HEK293 (cell line): Measurements from ENCODE around the gene CFAP97.
A peak's percentile ranks its signal among the peaks of the same experiment; 100 is the strongest.

ENCODE experiments used
- CTCF ChIA-PET: fragments of 350-600 bp; formaldehyde crosslinking; extraction: SDS; loops from one replicate; lab custom pipeline; 2021; ENCODE audit warnings: antibody characterized with exemption; lab: Yijun Ruan, JAX
- POLR2A ChIA-PET: fragments of 300-600 bp; formaldehyde crosslinking; extraction: SDS; loops from one replicate; lab custom pipeline; 2020; ENCODE audit warnings: antibody characterized with exemption, inconsistent platforms; lab: Yijun Ruan, JAX
- H3K27ac ChIP-seq: fragments of 200-500 bp; sonication (Bioruptor generic); 2 replicates; pipeline ENCODE4 v1.5.1; 2014; ENCODE audit warnings: low read depth, low read length, control low read depth, inconsistent platforms; ENCODE audit errors: extremely low read depth
- H3K36me3 ChIP-seq, 2 experiments: fragments of 200-500 bp in 1 of 2; sonication (Bioruptor generic) in 1 of 2; 1 replicate in 1 of 2; 2 replicates in 1 of 2; pipeline ENCODE4 v1.5.1; 2014 to 2017; ENCODE audit warnings: inconsistent platforms in 2 of 2, low read length in 2 of 2; ENCODE audit not compliant: control insufficient read depth in 2 of 2, insufficient read depth in 1 of 2
- H3K4me1 ChIP-seq: fragments of 200-500 bp; sonication (Bioruptor generic); 2 replicates; pipeline ENCODE4 v1.5.1; 2014; ENCODE audit warnings: mild to moderate bottlenecking, low read length, inconsistent platforms; ENCODE audit not compliant: control insufficient read depth, insufficient read depth
- H3K4me3 ChIP-seq: 2 replicates; pipeline ENCODE4 v1.5.1; 2011; ENCODE audit warnings: low read depth, mild to moderate bottlenecking, control low read depth, low read length, moderate library complexity
- H3K9me3 ChIP-seq: fragments of 200-500 bp; sonication (Bioruptor generic); 2 replicates; pipeline ENCODE4 v1.5.1; 2014; ENCODE audit warnings: low read depth, low read length, inconsistent platforms; ENCODE audit not compliant: control insufficient read depth, insufficient read depth
- BCL11A ChIP-seq: fragments of 450-650 bp; formaldehyde crosslinking; IDR thresholded peaks from 2 replicates; pipeline ENCODE4 v1.5.1; 2016; ENCODE audit warnings: low read depth, missing biosample characterization, missing genetic modification characterization
- HOXD13 ChIP-seq: sonication (generic); formaldehyde crosslinking; IDR thresholded peaks from 2 replicates; pipeline ENCODE4 v1.8.0; 2022; ENCODE audit warnings: missing genetic modification reagents, borderline replicate concordance
- MZF1 ChIP-seq: fragments of 450-650 bp; formaldehyde crosslinking; IDR thresholded peaks from 2 replicates; pipeline ENCODE4 v1.5.1; 2017; ENCODE audit warnings: missing biosample characterization, missing genetic modification characterization, borderline replicate concordance
- SP2 ChIP-seq: fragments of 450-650 bp; formaldehyde crosslinking; IDR thresholded peaks from 2 replicates; pipeline ENCODE4 v1.5.1; 2016; ENCODE audit warnings: missing biosample characterization, missing genetic modification characterization
- WT1 ChIP-seq: fragments of 450-650 bp; formaldehyde crosslinking; IDR thresholded peaks from 2 replicates; pipeline ENCODE4 v1.5.1; 2016; ENCODE audit warnings: missing biosample characterization, missing genetic modification characterization
- YY1 ChIP-seq: fragments of 450-650 bp; formaldehyde crosslinking; IDR thresholded peaks from 2 replicates; pipeline ENCODE4 v1.5.1; 2018; ENCODE audit warnings: missing biosample characterization, missing genetic modification characterization
- YY2 ChIP-seq: fragments of 450-650 bp; formaldehyde crosslinking; IDR thresholded peaks from 2 replicates; pipeline ENCODE4 v1.5.1; 2016; ENCODE audit warnings: missing biosample characterization, missing genetic modification characterization
- ZBTB48 ChIP-seq: fragments of 450-650 bp; formaldehyde crosslinking; IDR thresholded peaks from 2 replicates; pipeline ENCODE4 v1.5.1; 2016; ENCODE audit warnings: missing biosample characterization, missing genetic modification characterization
- ZBTB7A ChIP-seq: fragments of 450-650 bp; formaldehyde crosslinking; IDR thresholded peaks from 2 replicates; pipeline ENCODE4 v1.5.1; 2016; ENCODE audit warnings: low read depth, missing biosample characterization, missing genetic modification characterization
- ZBTB8A ChIP-seq: fragments of 450-650 bp; formaldehyde crosslinking; IDR thresholded peaks from 2 replicates; pipeline ENCODE4 v1.5.1; 2016; ENCODE audit warnings: missing biosample characterization, missing genetic modification characterization
- ZEB2 ChIP-seq: fragments of 450-650 bp; formaldehyde crosslinking; IDR thresholded peaks from 2 replicates; pipeline ENCODE4 v1.5.1; 2016; ENCODE audit warnings: missing biosample characterization, missing genetic modification characterization
- ZFP69B ChIP-seq: fragments of 450-650 bp; formaldehyde crosslinking; IDR thresholded peaks from 2 replicates; pipeline ENCODE4 v1.5.1; 2016; ENCODE audit warnings: missing biosample characterization, missing genetic modification characterization
- ZNF132 ChIP-seq: fragments of 450-650 bp; formaldehyde crosslinking; IDR thresholded peaks from 2 replicates; pipeline ENCODE4 v1.5.1; 2017; ENCODE audit warnings: missing biosample characterization, missing genetic modification characterization, borderline replicate concordance
- ZNF202 ChIP-seq: fragments of 450-650 bp; formaldehyde crosslinking; IDR thresholded peaks from 2 replicates; pipeline ENCODE4 v1.5.1; 2016; ENCODE audit warnings: missing biosample characterization, missing genetic modification characterization, borderline replicate concordance
- ZNF311 ChIP-seq: fragments of 450-650 bp; formaldehyde crosslinking; IDR thresholded peaks from 2 replicates; pipeline ENCODE4 v1.5.1; 2017; ENCODE audit warnings: missing biosample characterization, missing genetic modification characterization, borderline replicate concordance
- ZNF335 ChIP-seq: fragments of 450-650 bp; formaldehyde crosslinking; conservative IDR thresholded peaks from 2 replicates; pipeline ENCODE4 v1.5.1; 2016; ENCODE audit warnings: missing biosample characterization, missing genetic modification characterization
- ZNF37A ChIP-seq: fragments of 450-650 bp; IDR thresholded peaks from 2 replicates; pipeline ENCODE4 v1.5.1; 2018; ENCODE audit warnings: missing biosample characterization, missing genetic modification characterization
- ZNF423 ChIP-seq: fragments of 450-650 bp; formaldehyde crosslinking; IDR thresholded peaks from 2 replicates; pipeline ENCODE4 v1.5.1; 2016; ENCODE audit warnings: missing biosample characterization, missing genetic modification characterization
- ZNF560 ChIP-seq: fragments of 450-650 bp; formaldehyde crosslinking; IDR thresholded peaks from 2 replicates; pipeline ENCODE4 v1.5.1; 2017; ENCODE audit warnings: missing biosample characterization, missing genetic modification characterization, borderline replicate concordance
- ZNF600 ChIP-seq: fragments of 450-650 bp; formaldehyde crosslinking; IDR thresholded peaks from 2 replicates; pipeline ENCODE4 v1.5.1; 2016; ENCODE audit warnings: missing biosample characterization, missing genetic modification characterization
- ZNF623 ChIP-seq: fragments of 450-650 bp; formaldehyde crosslinking; IDR thresholded peaks from 2 replicates; pipeline ENCODE4 v1.5.1; 2016; ENCODE audit warnings: missing biosample characterization, missing genetic modification characterization
- ZNF624 ChIP-seq: fragments of 450-650 bp; formaldehyde crosslinking; IDR thresholded peaks from 2 replicates; pipeline ENCODE4 v1.5.1; 2017; ENCODE audit warnings: missing biosample characterization, missing genetic modification characterization
- ZNF664 ChIP-seq: fragments of 450-650 bp; formaldehyde crosslinking; IDR thresholded peaks from 2 replicates; pipeline ENCODE4 v1.5.1; 2016; ENCODE audit warnings: missing biosample characterization, missing genetic modification characterization
- ZNF670 ChIP-seq: fragments of 450-650 bp; formaldehyde crosslinking; IDR thresholded peaks from 2 replicates; pipeline ENCODE4 v1.5.1; 2016; ENCODE audit warnings: missing biosample characterization, missing genetic modification characterization, low read depth
- ZNF785 ChIP-seq: fragments of 450-650 bp; formaldehyde crosslinking; IDR thresholded peaks from 2 replicates; pipeline ENCODE4 v1.5.1; 2016; ENCODE audit warnings: missing biosample characterization, missing genetic modification characterization
- ZSCAN23 ChIP-seq: fragments of 450-650 bp; formaldehyde crosslinking; IDR thresholded peaks from 2 replicates; pipeline ENCODE4 v1.5.1; 2016; ENCODE audit warnings: missing biosample characterization, missing genetic modification characterization
- TF ChIP-seq, protein P1 (sequence below): fragments of 450-650 bp; formaldehyde crosslinking; IDR thresholded peaks from 2 replicates; pipeline ENCODE4 v1.5.1; 2016; ENCODE audit warnings: missing biosample characterization, missing genetic modification characterization
- TF ChIP-seq, protein P2 (sequence below): fragments of 450-650 bp; formaldehyde crosslinking; IDR thresholded peaks from 2 replicates; pipeline ENCODE4 v1.5.1; 2016; ENCODE audit warnings: missing biosample characterization, missing genetic modification characterization
- TF ChIP-seq, protein P3 (sequence below): fragments of 450-650 bp; formaldehyde crosslinking; IDR thresholded peaks from 2 replicates; pipeline ENCODE4 v1.5.1; 2016; ENCODE audit warnings: missing biosample characterization, missing genetic modification characterization
- TF ChIP-seq, protein P4 (sequence below): fragments of 450-650 bp; formaldehyde crosslinking; IDR thresholded peaks from 2 replicates; pipeline ENCODE4 v1.5.1; 2016; ENCODE audit warnings: missing biosample characterization, missing genetic modification characterization

Gene CFAP97

DNA sequence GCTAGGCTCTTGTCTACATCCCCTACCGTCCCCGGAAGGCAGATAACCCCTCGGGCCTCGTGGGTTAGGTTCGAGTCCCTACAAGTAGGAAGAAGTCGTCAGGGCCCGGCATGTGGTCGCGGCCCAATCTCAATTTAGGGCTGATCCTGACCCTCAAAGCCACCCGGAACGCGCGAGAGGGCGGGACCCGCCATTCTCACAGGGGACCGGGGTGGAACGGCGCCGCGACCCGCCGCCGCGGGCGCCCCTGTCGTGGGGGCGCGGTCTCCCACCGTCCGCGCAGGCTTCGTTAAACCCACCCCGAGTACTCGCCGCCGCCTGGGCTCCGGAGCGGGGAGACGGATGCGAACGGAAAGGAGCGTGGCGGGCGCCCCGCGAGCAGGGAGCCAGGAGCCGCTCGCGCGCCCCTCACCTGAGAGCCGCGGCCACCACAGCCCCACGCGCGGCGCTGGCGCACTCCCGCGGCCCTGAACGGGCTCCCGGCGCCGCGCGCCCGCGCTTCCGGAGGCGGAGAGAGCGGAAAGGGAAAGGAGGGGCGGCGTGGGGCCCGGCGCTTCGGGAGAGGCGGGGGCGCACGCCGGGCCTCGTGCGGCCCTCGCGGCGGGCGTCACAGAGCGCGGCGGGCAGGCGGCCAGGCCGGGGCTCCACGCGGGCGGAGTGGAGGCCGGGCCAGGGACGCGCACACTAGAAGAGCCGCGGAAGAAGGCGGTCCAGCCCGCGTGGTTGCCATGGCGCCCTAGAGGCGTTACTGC, at the start of gene CFAP97:
Gene CFAP97 (minus strand): TSS at position 515 of the 752 bp plus-strand sequence. CDS start 12,804 bp downstream, outside the sequence.
- POLR2A ChIA-PET: no interaction called here
- CTCF ChIA-PET: interaction anchor here (0.7 kb wide), 1 partner anchor 152 kb away, joined by 3 read pairs; no protein-coding TSS in a partner anchor
- Histone ChIP-seq H3K27ac (peak within 1 kb of the TSS; percentile 90), H3K4me1 (peaks cover 9% of the 10 kb centered on the region; the same call in 1 of the 2 replicates), H3K36me3 (no peaks in the 10 kb centered on the region; a peak in 1 of 3 replicates), H3K4me3 (peak within 1 kb of the TSS; percentile 54), H3K9me3 (no peaks in the 10 kb centered on the region)
- TF ChIP-seq ZNF560 (tag by site-specific recombination) (no peak), ZSCAN23 (tag by site-specific recombination) (no peak), ZNF670 (tag by site-specific recombination) (no peak), ZNF335 (tag by site-specific recombination) (peak; percentile 10), ZBTB48 (peak; percentile 85), ZBTB7A (no peak), WT1 (tag by site-specific recombination) (no peak), ZEB2 (tag by site-specific recombination) (peak; percentile 19; the same call in 1 of the 2 replicates), ZNF311 (no peak), YY1 (tag by site-specific recombination) (no peak), ZNF624 (tag by site-specific recombination) (no peak), ZNF37A (tag by site-specific recombination) (no peak), ZFP69B (tag by site-specific recombination) (no peak), BCL11A (tag by site-specific recombination) (no peak), ZNF423 (no peak), ZNF785 (tag by site-specific recombination) (no peak), ZBTB8A (tag by site-specific recombination) (peak; percentile 63), ZNF202 (tag by site-specific recombination) (no peak), ZNF600 (tag by site-specific recombination) (no peak), SP2 (peak; percentile 56), HOXD13 (no peak), ZNF623 (tag by site-specific recombination) (no peak), ZNF132 (tag by site-specific recombination) (no peak), YY2 (tag by site-specific recombination) (no peak), MZF1 (no peak), ZNF664 (tag by site-specific recombination) (no peak)
- TF ChIP-seq, protein P1, sequence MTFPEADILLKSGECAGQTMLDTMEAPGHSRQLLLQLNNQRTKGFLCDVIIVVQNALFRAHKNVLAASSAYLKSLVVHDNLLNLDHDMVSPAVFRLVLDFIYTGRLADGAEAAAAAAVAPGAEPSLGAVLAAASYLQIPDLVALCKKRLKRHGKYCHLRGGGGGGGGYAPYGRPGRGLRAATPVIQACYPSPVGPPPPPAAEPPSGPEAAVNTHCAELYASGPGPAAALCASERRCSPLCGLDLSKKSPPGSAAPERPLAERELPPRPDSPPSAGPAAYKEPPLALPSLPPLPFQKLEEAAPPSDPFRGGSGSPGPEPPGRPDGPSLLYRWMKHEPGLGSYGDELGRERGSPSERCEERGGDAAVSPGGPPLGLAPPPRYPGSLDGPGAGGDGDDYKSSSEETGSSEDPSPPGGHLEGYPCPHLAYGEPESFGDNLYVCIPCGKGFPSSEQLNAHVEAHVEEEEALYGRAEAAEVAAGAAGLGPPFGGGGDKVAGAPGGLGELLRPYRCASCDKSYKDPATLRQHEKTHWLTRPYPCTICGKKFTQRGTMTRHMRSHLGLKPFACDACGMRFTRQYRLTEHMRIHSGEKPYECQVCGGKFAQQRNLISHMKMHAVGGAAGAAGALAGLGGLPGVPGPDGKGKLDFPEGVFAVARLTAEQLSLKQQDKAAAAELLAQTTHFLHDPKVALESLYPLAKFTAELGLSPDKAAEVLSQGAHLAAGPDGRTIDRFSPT (tag by site-specific recombination): no peak
- TF ChIP-seq, protein P2, sequence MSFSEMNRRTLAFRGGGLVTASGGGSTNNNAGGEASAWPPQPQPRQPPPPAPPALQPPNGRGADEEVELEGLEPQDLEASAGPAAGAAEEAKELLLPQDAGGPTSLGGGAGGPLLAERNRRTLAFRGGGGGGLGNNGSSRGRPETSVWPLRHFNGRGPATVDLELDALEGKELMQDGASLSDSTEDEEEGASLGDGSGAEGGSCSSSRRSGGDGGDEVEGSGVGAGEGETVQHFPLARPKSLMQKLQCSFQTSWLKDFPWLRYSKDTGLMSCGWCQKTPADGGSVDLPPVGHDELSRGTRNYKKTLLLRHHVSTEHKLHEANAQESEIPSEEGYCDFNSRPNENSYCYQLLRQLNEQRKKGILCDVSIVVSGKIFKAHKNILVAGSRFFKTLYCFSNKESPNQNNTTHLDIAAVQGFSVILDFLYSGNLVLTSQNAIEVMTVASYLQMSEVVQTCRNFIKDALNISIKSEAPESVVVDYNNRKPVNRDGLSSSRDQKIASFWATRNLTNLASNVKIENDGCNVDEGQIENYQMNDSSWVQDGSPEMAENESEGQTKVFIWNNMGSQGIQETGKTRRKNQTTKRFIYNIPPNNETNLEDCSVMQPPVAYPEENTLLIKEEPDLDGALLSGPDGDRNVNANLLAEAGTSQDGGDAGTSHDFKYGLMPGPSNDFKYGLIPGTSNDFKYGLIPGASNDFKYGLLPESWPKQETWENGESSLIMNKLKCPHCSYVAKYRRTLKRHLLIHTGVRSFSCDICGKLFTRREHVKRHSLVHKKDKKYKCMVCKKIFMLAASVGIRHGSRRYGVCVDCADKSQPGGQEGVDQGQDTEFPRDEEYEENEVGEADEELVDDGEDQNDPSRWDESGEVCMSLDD (tag by site-specific recombination): no peak
- TF ChIP-seq, protein P3, sequence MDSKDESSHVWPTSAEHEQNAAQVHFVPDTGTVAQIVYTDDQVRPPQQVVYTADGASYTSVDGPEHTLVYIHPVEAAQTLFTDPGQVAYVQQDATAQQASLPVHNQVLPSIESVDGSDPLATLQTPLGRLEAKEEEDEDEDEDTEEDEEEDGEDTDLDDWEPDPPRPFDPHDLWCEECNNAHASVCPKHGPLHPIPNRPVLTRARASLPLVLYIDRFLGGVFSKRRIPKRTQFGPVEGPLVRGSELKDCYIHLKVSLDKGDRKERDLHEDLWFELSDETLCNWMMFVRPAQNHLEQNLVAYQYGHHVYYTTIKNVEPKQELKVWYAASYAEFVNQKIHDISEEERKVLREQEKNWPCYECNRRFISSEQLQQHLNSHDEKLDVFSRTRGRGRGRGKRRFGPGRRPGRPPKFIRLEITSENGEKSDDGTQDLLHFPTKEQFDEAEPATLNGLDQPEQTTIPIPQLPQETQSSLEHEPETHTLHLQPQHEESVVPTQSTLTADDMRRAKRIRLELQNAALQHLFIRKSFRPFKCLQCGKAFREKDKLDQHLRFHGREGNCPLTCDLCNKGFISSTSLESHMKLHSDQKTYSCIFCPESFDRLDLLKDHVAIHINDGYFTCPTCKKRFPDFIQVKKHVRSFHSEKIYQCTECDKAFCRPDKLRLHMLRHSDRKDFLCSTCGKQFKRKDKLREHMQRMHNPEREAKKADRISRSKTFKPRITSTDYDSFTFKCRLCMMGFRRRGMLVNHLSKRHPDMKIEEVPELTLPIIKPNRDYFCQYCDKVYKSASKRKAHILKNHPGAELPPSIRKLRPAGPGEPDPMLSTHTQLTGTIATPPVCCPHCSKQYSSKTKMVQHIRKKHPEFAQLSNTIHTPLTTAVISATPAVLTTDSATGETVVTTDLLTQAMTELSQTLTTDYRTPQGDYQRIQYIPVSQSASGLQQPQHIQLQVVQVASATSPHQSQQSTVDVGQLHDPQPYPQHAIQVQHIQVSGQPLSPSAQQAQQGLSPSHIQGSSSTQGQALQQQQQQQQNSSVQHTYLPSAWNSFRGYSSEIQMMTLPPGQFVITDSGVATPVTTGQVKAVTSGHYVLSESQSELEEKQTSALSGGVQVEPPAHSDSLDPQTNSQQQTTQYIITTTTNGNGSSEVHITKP: no peak
- TF ChIP-seq, protein P4, sequence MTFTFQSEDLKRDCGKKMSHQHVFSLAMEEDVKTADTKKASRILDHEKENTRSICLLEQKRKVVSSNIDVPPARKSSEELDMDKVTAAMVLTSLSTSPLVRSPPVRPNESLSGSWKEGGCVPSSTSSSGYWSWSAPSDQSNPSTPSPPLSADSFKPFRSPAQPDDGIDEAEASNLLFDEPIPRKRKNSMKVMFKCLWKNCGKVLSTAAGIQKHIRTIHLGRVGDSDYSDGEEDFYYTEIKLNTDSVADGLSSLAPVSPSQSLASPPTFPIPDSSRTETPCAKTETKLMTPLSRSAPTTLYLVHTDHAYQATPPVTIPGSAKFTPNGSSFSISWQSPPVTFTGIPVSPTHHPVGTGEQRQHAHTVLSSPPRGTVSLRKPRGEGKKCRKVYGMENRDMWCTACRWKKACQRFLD: no peak
